ENCODE data around the gene ZNF324.
"Not testable (repeated sequence)": the region's sequence is repeated elsewhere in the genome, so short reads cannot be mapped to it uniquely, and the experiment has no call there.

The ZNF324 gene

GRCh38 chr19:58470837-58471543 lies 4.1 kb downstream of the ZNF324 start:
- DNase-seq: not testable (repeated sequence)

GRCh38 chr19:58471736-58472135 lies 4.9 kb downstream of the ZNF324 start:
- no peak for DNase-seq

GRCh38 chr19:58473775-58474174 lies 6.9 kb downstream of the ZNF324 start:
- DNase-seq: no peak

GRCh38 chr19:58474291-58474996 lies 7.6 kb downstream of the ZNF324 start:
- no peak for DNase-seq

- DNase-seq: no peak
Observed at GRCh38 chr19:58474997-58475713, 8.3 kb downstream of the ZNF324 start.

- DNase-seq: peak; percentile 63 to 99 (median 96)
Observed at GRCh38 chr19:58475714-58476497, 9.0 kb downstream of the ZNF324 start, which contains the start of gene ZNF446. TSS of gene ZNF446 (plus strand) at chr19:58476352. CDS start at chr19:58477219, 867 bp downstream.

GRCh38 chr19:58476498-58477015 lies 9.7 kb downstream of the ZNF324 start:
- peak in 20 of 58 donors; percentile 29 to 67 (median 52) for DNase-seq

- peak in 2 of 58 donors; percentile 12 to 13 for DNase-seq
Observed at GRCh38 chr19:58477130-58477529, 10.2 kb downstream of the ZNF324 start.

GRCh38 chr19:58477871-58478270 lies 11.0 kb downstream of the ZNF324 start:
- no peak for DNase-seq

GRCh38 chr19:58479303-58479702 lies 12.4 kb downstream of the ZNF324 start:
- DNase-seq: no peak

GRCh38 chr19:58479736-58480480 lies 13.0 kb downstream of the ZNF324 start:
- no peak for DNase-seq

- DNase-seq: no peak
Observed at GRCh38 chr19:58480481-58480830, 13.6 kb downstream of the ZNF324 start.

GRCh38 chr19:58480831-58481230 lies 14.0 kb downstream of the ZNF324 start:
- DNase-seq: no peak

GRCh38 chr19:58482372-58482771 lies 15.5 kb downstream of the ZNF324 start:
- no peak for DNase-seq

GRCh38 chr19:58483776-58484175 lies 16.9 kb downstream of the ZNF324 start:
- DNase-seq: no peak

- not testable (repeated sequence) for DNase-seq
Observed at GRCh38 chr19:58484349-58484748, 17.5 kb downstream of the ZNF324 start.

- peak in 1 of 58 donors; percentile 16 for DNase-seq
Observed at GRCh38 chr19:58491393-58491792, 24.5 kb downstream of the ZNF324 start.

- DNase-seq: peak in 5 of 58 donors; percentile 12 to 67 (median 30)
Observed at GRCh38 chr19:58492265-58492664, 25.4 kb downstream of the ZNF324 start.

- no peak for DNase-seq
Observed at GRCh38 chr19:58497634-58498170, 30.8 kb downstream of the ZNF324 start.
